GM18526 (cell line): Measurements from ENCODE around the gene ACTR1B.

Source experiments
- POLR2A ChIP-seq: IDR thresholded peaks from 3 replicates; pipeline ENCODE4 v1.6.1; 2011; ENCODE audit not compliant: insufficient read length; ENCODE audit errors: extremely low read depth

The ACTR1B gene

DNA sequence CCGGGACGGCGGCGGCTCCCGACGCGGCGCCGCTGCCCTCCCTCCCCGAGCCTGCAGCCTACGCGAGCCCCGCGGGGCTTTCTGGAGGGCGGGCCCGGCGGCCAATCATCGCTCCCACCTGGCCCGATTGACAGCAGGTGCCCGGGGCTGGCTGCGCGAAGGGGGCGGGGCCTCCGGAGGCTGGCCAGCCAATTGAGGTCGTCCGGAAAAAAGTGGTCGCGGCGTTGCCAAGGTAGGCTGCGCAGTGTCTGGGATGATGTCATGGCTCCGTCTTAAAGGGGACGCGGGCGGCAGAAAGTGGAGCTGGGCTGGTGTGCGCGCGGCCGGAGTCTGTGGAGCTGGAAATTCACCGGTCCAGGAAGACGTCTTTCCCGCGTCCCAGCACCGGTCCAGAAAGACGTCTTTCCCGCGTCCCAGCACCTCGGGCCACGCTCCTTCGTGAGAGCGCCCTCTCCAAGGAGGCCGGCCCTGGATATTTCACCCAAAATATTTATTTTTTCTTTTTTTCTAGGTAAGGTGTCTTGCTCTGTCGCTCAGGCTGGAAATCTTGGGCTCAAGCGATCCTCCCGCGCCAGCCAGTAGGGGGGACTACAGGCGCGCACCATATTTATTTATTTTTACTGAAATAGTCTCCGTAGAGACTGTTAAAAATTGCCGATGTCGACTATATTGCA, at the start of gene ACTR1B:
TSS of gene ACTR1B (minus strand) at position 83 of the 674 bp plus-strand sequence. CDS start 154 bp downstream, outside the sequence.
- TF ChIP-seq POLR2A = peak; percentile 65

- no peak for TF ChIP-seq POLR2A
Observed at GRCh38 chr2:97712693-97713295, 49.0 kb upstream of the ACTR1B start.

DNA sequence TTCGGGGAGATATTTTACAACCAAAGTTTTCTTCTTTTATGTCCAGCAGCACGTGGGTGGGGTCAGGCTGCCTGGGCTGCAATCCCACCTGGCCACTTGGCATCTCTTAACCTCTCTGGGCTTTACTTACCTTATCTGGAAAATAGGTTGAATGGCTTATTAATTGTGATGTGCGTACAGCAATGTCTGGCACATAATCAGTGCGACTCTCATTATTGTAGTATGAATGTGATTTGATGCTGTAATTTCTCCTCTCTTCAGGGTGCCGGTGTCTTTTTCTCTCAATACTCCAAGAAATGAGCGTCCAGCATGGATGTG, 47.5 kb upstream of the ACTR1B start:
- no peak for TF ChIP-seq POLR2A

DNA sequence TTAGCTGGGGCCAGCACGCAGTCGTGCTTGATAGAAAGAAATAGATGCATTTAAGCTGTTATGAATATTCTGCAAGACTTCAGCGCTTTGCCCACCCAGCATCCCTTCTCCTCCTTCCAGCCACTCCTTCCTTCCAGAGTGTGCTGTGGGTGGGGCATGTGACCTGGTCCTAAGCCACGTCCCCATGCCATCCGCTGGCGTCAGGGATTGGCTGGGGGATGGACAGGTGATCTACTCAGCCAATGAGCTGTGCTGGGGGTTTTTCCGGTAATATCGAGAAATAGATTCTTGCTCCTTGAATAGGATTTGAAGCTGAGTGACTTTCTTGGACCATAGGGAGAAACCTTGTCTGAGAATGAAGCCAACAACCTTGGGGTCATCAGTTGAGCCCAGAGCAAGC, 44.8 kb upstream of the ACTR1B start:
- no peak for TF ChIP-seq POLR2A

DNA sequence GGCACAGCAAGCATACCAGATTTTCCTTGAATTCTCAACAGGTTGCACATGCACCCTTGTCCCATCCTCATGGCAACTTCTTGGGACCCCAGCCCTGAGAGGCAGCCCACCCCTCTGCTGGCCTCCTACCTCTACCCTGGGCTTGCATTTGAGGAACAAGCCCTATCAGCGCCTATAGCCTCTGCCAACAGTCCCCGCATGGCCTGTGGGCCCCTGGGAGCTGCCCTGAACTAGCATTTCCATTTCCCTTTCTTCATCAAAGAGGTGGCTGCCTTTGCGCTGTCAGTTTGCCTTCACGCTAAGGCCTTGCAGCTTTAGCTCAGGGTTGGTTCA, 44.2 kb upstream of the ACTR1B start:
- no peak for TF ChIP-seq POLR2A

- TF ChIP-seq POLR2A = no peak
Observed at GRCh38 chr2:97707362-97708047, 43.7 kb upstream of the ACTR1B start.

- no peak for TF ChIP-seq POLR2A
Observed at GRCh38 chr2:97706708-97707345, 43.0 kb upstream of the ACTR1B start.

DNA sequence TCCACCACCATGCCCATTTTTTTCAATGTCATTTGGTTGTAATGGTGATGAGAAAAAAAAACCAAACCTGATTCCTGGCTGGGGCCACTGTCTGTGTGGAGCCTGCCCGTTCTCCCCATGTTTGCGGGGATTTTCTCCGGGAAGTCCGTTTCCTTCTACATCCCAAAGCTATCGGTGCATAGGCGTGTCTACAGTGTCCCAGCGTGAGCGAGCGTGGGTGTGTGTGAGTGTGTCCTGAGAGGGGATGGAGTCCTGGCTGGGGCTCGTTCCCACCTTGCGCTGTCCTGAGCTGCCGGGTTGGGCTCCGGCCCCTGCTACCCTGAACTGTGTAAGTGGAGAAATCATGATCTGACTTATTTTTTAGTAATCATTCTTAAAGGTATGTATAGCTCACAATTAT, 42.3 kb upstream of the ACTR1B start:
- no peak for TF ChIP-seq POLR2A

DNA sequence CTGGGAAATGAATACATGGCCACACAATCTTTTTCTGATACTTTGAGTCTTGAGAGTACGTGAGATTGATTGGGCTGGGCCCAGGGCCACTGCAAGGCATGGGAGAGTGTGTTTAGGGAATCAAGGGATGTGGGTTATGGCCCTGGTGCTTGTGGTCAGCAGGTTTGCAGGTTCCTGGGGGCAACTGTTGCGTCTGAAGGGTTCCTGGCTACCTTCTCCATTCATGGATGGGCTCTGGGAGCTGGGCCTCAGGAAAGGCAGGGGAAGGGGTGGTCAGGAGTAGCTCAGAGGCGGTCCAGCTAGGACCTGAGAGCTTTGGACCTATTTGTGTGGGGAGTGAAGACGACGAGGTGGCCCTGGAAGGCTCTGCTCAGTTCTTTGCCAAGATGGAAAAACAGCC, 41.1 kb upstream of the ACTR1B start:
- no peak for TF ChIP-seq POLR2A

DNA sequence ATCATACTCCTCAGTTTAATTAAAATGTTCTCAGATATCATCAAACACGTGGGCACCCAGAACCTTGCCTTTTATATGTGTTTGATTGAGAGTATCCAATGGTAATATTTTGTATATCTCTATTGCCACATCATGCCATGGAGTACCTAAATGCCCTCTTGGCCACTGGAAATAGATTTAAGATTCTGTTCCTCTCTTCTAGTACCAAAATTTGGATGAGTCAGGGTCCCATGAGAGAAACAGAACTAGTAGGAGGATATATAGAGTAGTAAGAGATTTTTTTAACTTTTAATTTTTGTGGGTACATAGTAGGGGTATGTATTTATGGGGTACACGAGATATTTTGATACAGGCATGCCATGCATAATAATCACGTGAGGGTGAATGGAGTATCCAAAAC, 39.9 kb upstream of the ACTR1B start:
- no peak for TF ChIP-seq POLR2A

GRCh38 chr2:97702731-97703470, 39.1 kb upstream of the ACTR1B start:
- TF ChIP-seq POLR2A = no peak

GRCh38 chr2:97701851-97702465, 38.1 kb upstream of the ACTR1B start:
- TF ChIP-seq POLR2A = no peak

GRCh38 chr2:97701186-97701585, 37.3 kb upstream of the ACTR1B start:
- TF ChIP-seq POLR2A = no peak

GRCh38 chr2:97699765-97700444, 36.1 kb upstream of the ACTR1B start:
- TF ChIP-seq POLR2A = no peak
